Measurements from ENCODE around the gene NFIA. TPM values are rescaled to one million over a fixed set of nuclear protein-coding genes. Genes with fewer than 3 reads are reported as not detected.

Gene NFIA
- total and polyA plus RNA-seq, 2 of the 13 experiments (the other 11 are each of a cell fraction or from before 2014, with no cell fraction given) = 14.7 to 28.5 TPM

- peak; percentile 71 for TF ChIP-seq ARID5B (CRISPR knock-in tag; IDR thresholded peaks at IDR 0.05)
- TF ChIP-seq ARID3A (IDR thresholded peaks at IDR 0.05; ENCODE audit: low read depth, low read length) = peak; percentile 64; the same call in 1 of the 2 replicates
- TF ChIP-seq HNRNPL (IDR thresholded peaks at IDR 0.05; ENCODE audit: low read depth, low read length) = no peak
- TF ChIP-seq CEBPB (IDR thresholded peaks at IDR 0.05; ENCODE audit: borderline replicate concordance, low read depth, low read length) = peak; percentile 31; the same call in 1 of the 2 replicates
- no peak for TF ChIP-seq CENPX (CRISPR knock-in tag; IDR thresholded peaks at IDR 0.05)
- no peak for TF ChIP-seq CCDC6 (CRISPR knock-in tag; IDR thresholded peaks at IDR 0.05)
Observed at GRCh38 chr1:61322769-61323168, 240.4 kb downstream of the NFIA start (continued).

GRCh38 chr1:61323681-61324328 lies 241.4 kb downstream of the NFIA start:
- H3K4me2 ChIP-seq (ENCODE audit: low read depth, low read length) = no peak overlapping the region
- no peaks in the 10 kb centered on the region for H3K27me3 ChIP-seq (ENCODE audit: control insufficient read depth in 1 of 2, insufficient read depth in 2 of 2, low read length in 2 of 2)
- H3K9ac ChIP-seq (ENCODE audit: insufficient read depth, low read depth, low read length) = no peak overlapping the region
- H4K20me1 ChIP-seq (ENCODE audit: insufficient read depth, low read length) = peaks cover 28% of the 10 kb centered on the region
- FAIRE-seq (no peak), DNase-seq (ENCODE audit: low spot score) (no peak), ATAC-seq (peak; percentile 33; the same call in 2 of the 3 replicates)
- no peaks in the 10 kb centered on the region for H3K9me3 ChIP-seq (ENCODE audit: low read length)
- WGBS (ENCODE audit: low lambda C conversion rate) = 90% methylated on average over 6 of the region's 6 CpGs
- H2AFZ ChIP-seq (ENCODE audit: low read length) = no peak overlapping the region
- no TSS peak for BruUV-seq (replicated peaks)
- ChIA-PET CTCF (ENCODE audit: low intra/inter-chr PET ratio, low total read pairs) (no interaction called here), POLR2A (no interaction called here)
- H3K36me3 ChIP-seq (replicated peaks in 1 of 2; ENCODE audit: control insufficient read depth in 1 of 2, insufficient read depth in 2 of 2, low read length in 2 of 2) = 0 out of 5 replicates have a peak, but pooled peaks cover 0 to 3% of the 10 kb centered on the region in 2 experiments
- H3K27ac ChIP-seq (ENCODE audit: extremely low read length, insufficient read depth, low read length) = no peak overlapping the region
- in situ Hi-C loops (cut with HindIII; ENCODE audit: extremely low pct_ligation_motif_present, low pct_unique_long_range_greater_than_20kb) (no loop called here), intact Hi-C loops (cut with micrococcal nuclease; ENCODE audit: unreplicated experiment) (no loop called here)
- H3K4me3 ChIP-seq (replicated peaks in 1 of 3; ENCODE audit: insufficient read depth in 1 of 3, low read depth in 2 of 3, low read length in 3 of 3) = no peak overlapping the region
- TF ChIP-seq TMF1 (CRISPR knock-in tag; IDR thresholded peaks at IDR 0.05; ENCODE audit: low read depth) (no peak), TOE1 (CRISPR knock-in tag; IDR thresholded peaks at IDR 0.05) (no peak), ZNF343 (CRISPR knock-in tag; IDR thresholded peaks at IDR 0.05) (no peak)
- peaks cover 58% of the 10 kb centered on the region for H3K4me1 ChIP-seq (ENCODE audit: insufficient read depth, low read length)
- peaks cover 35% of the 10 kb centered on the region for H3K79me2 ChIP-seq (ENCODE audit: insufficient read depth, low read length)
